Cardiac muscle cell (in vitro differentiated cells and primary cell): ENCODE data around the gene SLC24A4. TPM values are rescaled to one million over a fixed set of nuclear protein-coding genes. Genes with fewer than 3 reads are reported as not detected.

ENCODE experiments used
- DNase-seq, 2 donors: peaks; one replicate each; pipeline versions ENCODE4 v3.0.0 to v3.0.0-alpha.2; 2010 to 2017; ENCODE audit warnings: low read depth in 1 of 2, low spot score in 1 of 2
- H3K27ac ChIP-seq: fragments of 200-600 bp; sonication (generic); 2 replicates; pipeline ENCODE4 v1.5.1; 2016
- H3K27me3 ChIP-seq: fragments of 200-600 bp; sonication (generic); 2 replicates; pipeline ENCODE4 v1.6.0; 2016; ENCODE audit warnings: control low read depth
- H3K36me3 ChIP-seq: fragments of 200-600 bp; sonication (generic); 2 replicates; pipeline ENCODE4 v1.5.1; 2016; ENCODE audit warnings: control low read depth
- H3K4me1 ChIP-seq: fragments of 200-600 bp; sonication (generic); 2 replicates; pipeline ENCODE4 v1.8.1; 2017; ENCODE audit warnings: low read depth, mild to moderate bottlenecking, mixed run types
- H3K4me3 ChIP-seq: fragments of 200-600 bp; sonication (generic); 2 replicates; pipeline ENCODE4 v1.5.1; 2016; ENCODE audit warnings: mild to moderate bottlenecking
- H3K9me3 ChIP-seq: fragments of 200-600 bp; sonication (generic); 2 replicates; pipeline ENCODE4 v1.5.1; 2017; ENCODE audit warnings: low read depth, mild to moderate bottlenecking, control low read depth
- polyA plus RNA-seq: library from polyadenylated mRNA; unstranded; fragments of >200 nt; fragmentation: Nextera tagmentation; extraction: Ambion mirVana; gene quantifications from 2 replicates; pipeline ENCODE4 v1.2.1, GENCODE V29; 2016
- total RNA-seq: library from RNA; depleted of rRNA; stranded (reverse); fragments of >200 nt; gene quantifications from 2 replicates; pipeline ENCODE4 v1.2.3, GENCODE V29; 2016
- TF ChIP-seq, protein P1 (sequence below): IDR thresholded peaks from 2 replicates; pipeline ENCODE4 v1.5.1; 2012; ENCODE audit warnings: low read depth, mild to moderate bottlenecking, low read length

Gene SLC24A4
- total and polyA plus RNA-seq, 2 experiments from 2014 or later, result 0.07 to 0.09 TPM

DNA sequence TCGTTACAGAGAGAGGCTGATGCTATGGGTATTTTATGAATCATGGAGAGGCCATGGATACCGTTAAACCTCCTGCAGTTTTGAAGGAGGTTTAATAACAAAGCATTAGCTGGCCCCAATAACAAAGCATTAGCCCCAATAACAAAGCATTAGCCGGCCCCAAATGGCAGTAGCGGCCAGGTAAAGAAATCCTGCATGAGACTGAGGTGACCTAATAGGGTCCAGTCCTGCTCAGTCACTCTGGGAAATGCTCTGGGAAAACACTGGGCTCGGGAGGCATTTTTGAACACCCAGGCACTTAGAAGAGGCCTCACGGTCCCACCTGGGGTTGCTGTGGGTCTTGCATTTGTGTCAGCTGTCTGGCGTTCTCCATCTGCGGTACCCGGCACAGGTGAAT, 189.8 kb downstream of the SLC24A4 start:
- TF ChIP-seq, protein P1, sequence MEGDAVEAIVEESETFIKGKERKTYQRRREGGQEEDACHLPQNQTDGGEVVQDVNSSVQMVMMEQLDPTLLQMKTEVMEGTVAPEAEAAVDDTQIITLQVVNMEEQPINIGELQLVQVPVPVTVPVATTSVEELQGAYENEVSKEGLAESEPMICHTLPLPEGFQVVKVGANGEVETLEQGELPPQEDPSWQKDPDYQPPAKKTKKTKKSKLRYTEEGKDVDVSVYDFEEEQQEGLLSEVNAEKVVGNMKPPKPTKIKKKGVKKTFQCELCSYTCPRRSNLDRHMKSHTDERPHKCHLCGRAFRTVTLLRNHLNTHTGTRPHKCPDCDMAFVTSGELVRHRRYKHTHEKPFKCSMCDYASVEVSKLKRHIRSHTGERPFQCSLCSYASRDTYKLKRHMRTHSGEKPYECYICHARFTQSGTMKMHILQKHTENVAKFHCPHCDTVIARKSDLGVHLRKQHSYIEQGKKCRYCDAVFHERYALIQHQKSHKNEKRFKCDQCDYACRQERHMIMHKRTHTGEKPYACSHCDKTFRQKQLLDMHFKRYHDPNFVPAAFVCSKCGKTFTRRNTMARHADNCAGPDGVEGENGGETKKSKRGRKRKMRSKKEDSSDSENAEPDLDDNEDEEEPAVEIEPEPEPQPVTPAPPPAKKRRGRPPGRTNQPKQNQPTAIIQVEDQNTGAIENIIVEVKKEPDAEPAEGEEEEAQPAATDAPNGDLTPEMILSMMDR, result no peak
- Histone ChIP-seq H3K27me3 (peaks cover 45% of the 10 kb centered on the region), H3K36me3 (no peaks in the 10 kb centered on the region), H3K4me3 (no peak overlapping the region), H3K4me1 (no peaks in the 10 kb centered on the region), H3K27ac (no peak overlapping the region), H3K9me3 (no peaks in the 10 kb centered on the region)
- DNase-seq, result no peak

DNA sequence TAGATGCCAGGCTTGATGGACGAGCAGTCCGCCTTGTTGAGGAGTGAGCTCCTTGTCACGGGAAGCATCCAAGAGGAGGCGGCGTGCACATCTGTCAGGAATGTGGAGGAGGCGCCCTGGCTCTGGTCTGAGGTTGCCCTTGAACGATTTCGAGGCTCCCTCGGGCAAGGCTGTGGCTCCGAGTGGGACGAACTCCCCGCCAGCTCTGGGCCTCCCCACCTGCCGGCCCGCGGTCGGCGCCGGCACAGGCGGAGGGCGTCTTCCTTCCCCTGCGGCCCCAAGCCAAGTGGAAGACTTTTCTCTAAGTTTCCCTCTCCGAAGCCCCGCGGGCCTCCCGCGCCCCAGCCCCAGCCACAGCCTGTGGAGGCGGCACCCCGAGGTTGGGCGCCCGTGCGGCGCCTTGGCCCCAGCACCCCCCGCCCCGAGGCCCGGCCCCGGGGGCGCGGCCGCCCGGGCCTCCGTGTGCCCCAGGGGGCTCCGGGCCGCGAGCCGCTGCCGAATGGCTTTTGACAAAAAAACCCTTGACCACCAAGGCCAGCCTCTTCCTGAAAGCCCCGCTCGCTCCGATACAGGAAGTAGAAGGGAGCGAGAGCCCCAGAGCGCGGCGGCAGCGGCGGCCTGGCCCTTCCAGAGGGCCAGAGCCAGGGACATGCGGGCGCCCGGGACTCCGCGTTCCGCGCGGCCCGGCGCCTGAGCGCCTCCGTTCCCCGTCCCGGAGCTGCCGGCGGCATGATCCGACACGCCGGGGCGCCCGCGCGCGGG, 190.4 kb downstream of the SLC24A4 start, which contains the start of gene RIN3:
Gene RIN3, plus strand, starts transcription at position 578 of the 762 bp plus-strand sequence. Its CDS starts 152 bp downstream, at position 730.
- TF ChIP-seq, protein P1, result no peak
- Histone ChIP-seq H3K27me3 (peaks cover 46% of the 10 kb centered on the region), H3K36me3 (no peaks in the 10 kb centered on the region), H3K9me3 (no peaks in the 10 kb centered on the region), H3K27ac (no peak within 1 kb of the TSS), H3K4me3 (peak within 1 kb of the TSS; percentile 29), H3K4me1 (no peaks in the 10 kb centered on the region)
- DNase-seq, result peak; percentile 69 to 76

DNA sequence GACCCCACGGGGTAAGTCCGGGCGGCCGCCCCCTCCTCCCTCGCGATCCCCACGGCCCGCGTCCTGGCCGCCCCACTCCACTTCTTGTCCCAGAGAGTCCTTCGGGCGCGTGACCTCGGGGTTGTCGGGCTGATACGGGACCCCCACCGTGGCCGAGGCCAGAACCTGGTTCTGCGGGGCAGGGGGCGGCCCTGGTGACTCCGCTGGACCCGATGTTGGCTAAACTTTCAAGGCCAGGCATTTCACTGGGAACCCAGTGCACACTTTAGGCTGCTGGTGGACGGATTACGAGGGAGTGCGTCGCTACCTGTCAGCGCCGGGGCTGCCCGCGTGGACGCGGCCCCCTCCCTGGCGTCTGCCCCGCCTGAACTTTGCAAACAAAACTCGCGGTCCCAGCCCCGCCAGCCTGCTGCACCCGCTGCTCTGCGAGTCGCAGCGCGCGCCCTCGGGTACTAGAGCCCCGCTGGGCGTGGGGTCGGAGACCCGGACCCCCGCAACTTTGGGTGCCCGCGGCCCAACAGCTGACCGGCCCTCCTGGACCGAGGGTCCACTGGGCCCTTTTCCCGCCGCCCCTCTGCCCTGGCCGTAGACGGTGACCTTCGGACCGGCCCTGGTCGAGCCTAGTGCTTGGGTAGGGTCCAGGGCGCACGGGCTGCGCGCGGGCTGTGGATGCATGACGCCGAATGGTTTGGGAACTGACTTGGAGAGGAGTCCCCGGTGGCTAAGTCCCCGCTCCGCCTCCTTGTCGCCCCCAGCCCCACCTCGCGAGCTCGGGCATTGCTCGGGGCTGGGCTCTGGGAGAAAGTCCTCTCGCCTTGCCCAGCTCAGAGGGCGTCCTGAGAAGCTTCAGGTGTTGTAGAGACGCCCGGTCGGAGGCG, 191.2 kb downstream of the SLC24A4 start:
- peaks cover 46% of the 10 kb centered on the region for H3K27me3 ChIP-seq
- H3K36me3 ChIP-seq, result no peaks in the 10 kb centered on the region
- DNase-seq, result peak; percentile 19 to 43
- peak overlapping the region; percentile 29 for H3K4me3 ChIP-seq
- no peak overlapping the region for H3K27ac ChIP-seq
- TF ChIP-seq, protein P1, result no peak
- no peaks in the 10 kb centered on the region for H3K9me3 ChIP-seq
- H3K4me1 ChIP-seq, result no peaks in the 10 kb centered on the region

DNA sequence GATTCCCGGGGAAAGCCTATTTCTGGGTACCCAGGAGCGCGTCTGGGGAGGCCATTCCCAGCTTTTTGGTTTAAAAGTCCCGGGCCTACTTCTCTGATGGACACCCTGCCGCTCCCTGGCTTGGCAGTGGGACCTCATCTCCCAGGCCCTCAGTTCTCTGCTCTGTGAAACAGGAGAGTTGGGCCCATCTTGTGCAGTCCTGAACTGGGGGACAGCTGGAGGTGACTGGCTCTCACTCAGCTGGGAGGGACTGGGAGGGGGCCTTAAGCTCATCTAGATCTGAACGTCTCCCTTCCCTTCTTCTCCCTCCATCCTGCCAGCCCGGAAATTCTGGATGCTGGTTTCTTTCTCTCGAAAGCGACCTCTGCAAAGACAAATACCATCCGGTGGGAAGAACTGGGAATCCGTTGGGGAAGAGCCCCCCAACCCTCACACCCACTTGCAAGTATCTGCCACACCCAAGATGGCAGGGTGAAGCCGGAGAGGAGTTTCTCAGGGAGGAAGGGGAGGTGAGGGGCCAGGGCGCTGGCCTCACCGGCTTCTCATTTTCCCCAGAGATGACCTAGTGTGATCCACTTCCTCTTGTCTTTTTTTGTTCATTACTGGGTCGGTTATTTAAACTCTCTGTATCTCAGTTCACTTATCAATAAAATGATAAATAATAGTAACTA, 192.0 kb downstream of the SLC24A4 start:
- no peak overlapping the region for H3K4me3 ChIP-seq
- H3K36me3 ChIP-seq, result no peaks in the 10 kb centered on the region
- H3K27me3 ChIP-seq, result peaks cover 46% of the 10 kb centered on the region
- peak in 1 of 2 donors; percentile 17 for DNase-seq
- TF ChIP-seq, protein P1, result no peak
- no peaks in the 10 kb centered on the region for H3K9me3 ChIP-seq
- H3K4me1 ChIP-seq, result no peaks in the 10 kb centered on the region
- H3K27ac ChIP-seq, result no peak overlapping the region
